ENCODE results near the gene PDE4B.

PDE4B gene

DNA sequence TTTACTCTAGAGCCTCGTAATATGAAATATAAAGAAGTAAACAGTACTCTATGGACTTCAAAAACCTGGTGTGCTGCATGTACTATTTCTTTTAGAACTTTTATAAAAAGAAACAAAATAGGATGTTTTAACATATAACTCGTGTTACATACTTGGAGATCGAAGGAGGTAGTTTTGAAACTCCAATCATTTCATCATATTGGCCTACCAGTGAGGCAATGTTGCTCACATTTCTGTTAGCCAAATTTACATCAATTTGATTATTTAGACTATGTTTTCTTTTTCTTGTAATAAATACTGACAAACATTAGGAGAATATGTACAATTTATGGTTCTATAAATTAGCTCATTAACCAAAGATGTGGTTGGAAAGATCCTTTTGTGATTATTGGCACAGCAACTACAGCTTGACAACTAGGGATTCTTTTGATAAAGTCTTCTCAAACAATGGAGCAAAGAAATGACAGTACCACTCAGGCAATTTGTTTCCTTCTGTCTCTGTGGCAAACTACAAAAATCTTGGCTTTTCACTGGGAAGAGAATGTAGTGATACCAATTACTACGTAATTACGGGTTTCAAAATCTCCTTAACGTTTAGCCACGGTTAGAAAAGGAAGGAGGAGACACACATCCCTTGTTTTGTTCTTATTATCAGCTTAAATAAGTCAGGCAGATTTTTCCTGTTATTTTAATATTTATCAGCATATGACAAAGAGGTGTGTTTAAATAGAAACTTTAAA lies 474.7 kb downstream of the PDE4B start:
- no peak for DNase-seq (ENCODE audit: low spot score)
- TF ChIP-seq, protein P1, sequence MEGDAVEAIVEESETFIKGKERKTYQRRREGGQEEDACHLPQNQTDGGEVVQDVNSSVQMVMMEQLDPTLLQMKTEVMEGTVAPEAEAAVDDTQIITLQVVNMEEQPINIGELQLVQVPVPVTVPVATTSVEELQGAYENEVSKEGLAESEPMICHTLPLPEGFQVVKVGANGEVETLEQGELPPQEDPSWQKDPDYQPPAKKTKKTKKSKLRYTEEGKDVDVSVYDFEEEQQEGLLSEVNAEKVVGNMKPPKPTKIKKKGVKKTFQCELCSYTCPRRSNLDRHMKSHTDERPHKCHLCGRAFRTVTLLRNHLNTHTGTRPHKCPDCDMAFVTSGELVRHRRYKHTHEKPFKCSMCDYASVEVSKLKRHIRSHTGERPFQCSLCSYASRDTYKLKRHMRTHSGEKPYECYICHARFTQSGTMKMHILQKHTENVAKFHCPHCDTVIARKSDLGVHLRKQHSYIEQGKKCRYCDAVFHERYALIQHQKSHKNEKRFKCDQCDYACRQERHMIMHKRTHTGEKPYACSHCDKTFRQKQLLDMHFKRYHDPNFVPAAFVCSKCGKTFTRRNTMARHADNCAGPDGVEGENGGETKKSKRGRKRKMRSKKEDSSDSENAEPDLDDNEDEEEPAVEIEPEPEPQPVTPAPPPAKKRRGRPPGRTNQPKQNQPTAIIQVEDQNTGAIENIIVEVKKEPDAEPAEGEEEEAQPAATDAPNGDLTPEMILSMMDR (IDR thresholded peaks at IDR 0.05) = no peak
- Histone ChIP-seq H3K4me3 (peak overlapping the region; percentile 30), H3K27ac (peak overlapping the region in 1 of 2 donors; percentile 49)

GRCh38 chr1:66269222-66269621 lies 476.5 kb downstream of the PDE4B start:
- TF ChIP-seq, protein P1 (IDR thresholded peaks at IDR 0.05) = no peak
- Histone ChIP-seq H3K4me3 (no peak overlapping the region), H3K27ac (no peak overlapping the region)
- no peak for DNase-seq (ENCODE audit: low spot score)

GRCh38 chr1:66270119-66270812 lies 477.6 kb downstream of the PDE4B start:
- TF ChIP-seq, protein P1 (IDR thresholded peaks at IDR 0.05) = no peak
- no peak for DNase-seq (ENCODE audit: low spot score)
- peak overlapping the region; percentile 44 to 52 for H3K27ac ChIP-seq
- H3K4me3 ChIP-seq = no peak overlapping the region

- Histone ChIP-seq H3K27ac (peak overlapping the region; percentile 42 to 84), H3K4me3 (peak overlapping the region; percentile 44)
- peak; percentile 91 for DNase-seq (ENCODE audit: low spot score)
- TF ChIP-seq, protein P1 (IDR thresholded peaks at IDR 0.05) = no peak
Measured at GRCh38 chr1:66271216-66271903, 478.7 kb downstream of the PDE4B start.

GRCh38 chr1:66271904-66272254 lies 479.2 kb downstream of the PDE4B start:
- Histone ChIP-seq H3K27ac (peak overlapping the region; percentile 42 to 84), H3K4me3 (peak overlapping the region; percentile 44)
- peak; percentile 80 for DNase-seq (ENCODE audit: low spot score)
- TF ChIP-seq, protein P1 (IDR thresholded peaks at IDR 0.05) = no peak

DNA sequence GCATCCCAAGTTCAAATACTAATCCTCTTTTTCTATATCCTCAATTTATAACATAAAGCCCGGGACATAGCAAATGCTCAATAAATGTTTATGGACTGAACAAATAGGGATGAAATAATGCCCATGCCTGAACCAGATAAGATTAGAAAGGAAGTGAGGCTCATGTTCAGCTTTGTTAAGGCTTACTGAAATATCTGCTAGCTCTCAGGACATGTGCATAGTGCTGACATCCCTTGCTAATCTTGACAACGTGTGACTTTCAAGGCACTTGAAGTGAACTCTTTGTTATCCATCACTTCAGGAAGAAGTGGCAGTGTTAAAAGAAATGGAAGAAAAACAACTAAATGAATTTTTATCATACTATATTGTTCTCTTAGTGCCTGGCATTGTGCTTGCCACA lies 481.0 kb downstream of the PDE4B start:
- H3K27ac ChIP-seq = peak overlapping the region in 1 of 2 donors; percentile 63
- TF ChIP-seq, protein P1 (IDR thresholded peaks at IDR 0.05) = no peak

More for the DNA sequence above, 481.0 kb downstream of the PDE4B start:
- DNase-seq (ENCODE audit: low spot score) = no peak
- no peak overlapping the region for H3K4me3 ChIP-seq

Measured in coronary artery (tissue), 2 donors.